GM06990 (cell line): ENCODE data around the gene AMER2.

Experiments used
- DNase-seq: peaks from one replicate; pipeline ENCODE4 v3.0.0-alpha.2; 2011; ENCODE audit not compliant: insufficient read length; ENCODE audit errors: extremely low read depth
- H3K27me3 ChIP-seq: replicated peaks from 2 replicates; pipeline ENCODE4 v1.6.0; 2011; ENCODE audit warnings: low read length; ENCODE audit not compliant: control insufficient read depth, insufficient read depth
- H3K36me3 ChIP-seq: 2 replicates; pipeline ENCODE4 v1.5.1; 2011; ENCODE audit warnings: low read length; ENCODE audit not compliant: control insufficient read depth, insufficient read depth
- H3K4me3 ChIP-seq: replicated peaks from 2 replicates; pipeline ENCODE4 v1.5.1; 2011; ENCODE audit warnings: low read depth, mild to moderate bottlenecking, control low read depth, low read length
- CTCF ChIP-seq: IDR thresholded peaks from 2 replicates; pipeline ENCODE4 v1.5.1; 2011; ENCODE audit warnings: low read length, control low read depth, mild to moderate bottlenecking, inconsistent platforms; ENCODE audit not compliant: insufficient read depth, poor library complexity, severe bottlenecking

The AMER2 gene

GRCh38 chr13:25137788-25138115 is 34.3 kb downstream of the AMER2 start:
- Histone ChIP-seq H3K27me3 (no peaks in the 10 kb centered on the region; the same call in 1 of the 2 replicates), H3K4me3 (no peak overlapping the region), H3K36me3 (no peaks in the 10 kb centered on the region)
- TF ChIP-seq CTCF, result no peak
- DNase-seq, result no peak

GRCh38 chr13:25136880-25137787 is 35.0 kb downstream of the AMER2 start:
- Histone ChIP-seq H3K36me3 (no peaks in the 10 kb centered on the region), H3K4me3 (no peak overlapping the region), H3K27me3 (no peaks in the 10 kb centered on the region; the same call in 1 of the 2 replicates)
- DNase-seq, result no peak
- no peak for TF ChIP-seq CTCF

GRCh38 chr13:25135896-25136295 is 36.2 kb downstream of the AMER2 start:
- Histone ChIP-seq H3K27me3 (no peaks in the 10 kb centered on the region; the same call in 1 of the 2 replicates), H3K36me3 (no peaks in the 10 kb centered on the region), H3K4me3 (no peak overlapping the region)
- no peak for TF ChIP-seq CTCF
- DNase-seq, result no peak

- TF ChIP-seq CTCF, result no peak
- no peak for DNase-seq
- H3K4me3 ChIP-seq, result no peak overlapping the region
- no peaks in the 10 kb centered on the region; the same call in 1 of the 2 replicates for H3K27me3 ChIP-seq
- no peaks in the 10 kb centered on the region for H3K36me3 ChIP-seq
Measured at GRCh38 chr13:25132751-25133390, 39.2 kb downstream of the AMER2 start.

- Histone ChIP-seq H3K27me3 (no peaks in the 10 kb centered on the region; the same call in 1 of the 2 replicates), H3K36me3 (no peaks in the 10 kb centered on the region), H3K4me3 (no peak overlapping the region)
- no peak for TF ChIP-seq CTCF
- no peak for DNase-seq
Measured at GRCh38 chr13:25131881-25132420, 40.1 kb downstream of the AMER2 start.
